SK-N-SH (cell line): Measurements from ENCODE around the gene TBC1D9B. TPM values are rescaled to one million over a fixed set of nuclear protein-coding genes. Genes with fewer than 3 reads are reported as not detected.

Experiments used
- CTCF ChIA-PET: fragments of 300-600, 350-600 bp; formaldehyde crosslinking; extraction: SDS; loops from one replicate; lab custom pipeline; 2021; lab: Yijun Ruan, JAX
- POLR2A ChIA-PET: fragments of 350-600 bp; sonication (Branson Sonifier 250); formaldehyde crosslinking; extraction: SDS; loops from one replicate; lab custom pipeline; 2020; ENCODE audit warnings: antibody characterized with exemption, inconsistent platforms; lab: Yijun Ruan, JAX
- DNase-seq: peaks from one replicate; pipeline ENCODE4 v3.0.0; 2012
- H2AFZ ChIP-seq: fragments of 200-600 bp; sonication (generic); 2 replicates; pipeline ENCODE4 v1.8.1; 2016; ENCODE audit warnings: antibody characterized with exemption, mild to moderate bottlenecking, low read depth
- H3F3A ChIP-seq: fragments of 200-600 bp; sonication (generic); replicated peaks from 2 replicates; pipeline ENCODE3; 2016; ENCODE audit warnings: antibody characterized with exemption, mild to moderate bottlenecking; ENCODE audit not compliant: insufficient read depth
- H3K27ac ChIP-seq, 2 experiments: fragments of 200-500 bp in 1 of 2; fragments of 200-600 bp in 1 of 2; sonication (Bioruptor generic) in 1 of 2; sonication (generic), shearing (Covaris generic) in 1 of 2; 2 replicates each; pipeline versions ENCODE4 v1.5.1 to v1.6.1; 2014 to 2016; ENCODE audit warnings: low read depth in 2 of 2, inconsistent platforms in 1 of 2, low read length in 1 of 2, mild to moderate bottlenecking in 1 of 2, mixed read lengths in 1 of 2
- H3K27me3 ChIP-seq: fragments of 200-600 bp; sonication (generic), shearing (Covaris generic); 2 replicates; pipeline ENCODE4 v1.6.1; 2016; ENCODE audit warnings: mixed run types; ENCODE audit not compliant: insufficient read depth
- H3K36me3 ChIP-seq, 2 experiments: fragments of 200-500 bp in 1 of 2; fragments of 200-600 bp in 1 of 2; sonication (Bioruptor generic) in 1 of 2; sonication (generic) in 1 of 2; replicated peaks in 1 of 2; 2 replicates each; pipeline versions ENCODE3 to v1.5.1; 2014 to 2016; ENCODE audit warnings: low read length in 1 of 2, mild to moderate bottlenecking in 1 of 2; ENCODE audit not compliant: insufficient read depth in 2 of 2, control insufficient read depth in 1 of 2
- H3K4me1 ChIP-seq, 2 experiments: fragments of 200-500 bp in 1 of 2; fragments of 200-600 bp in 1 of 2; sonication (Bioruptor generic) in 1 of 2; sonication (generic), shearing (Covaris generic) in 1 of 2; 2 replicates each; pipeline versions ENCODE4 v1.5.1 to v1.6.1; 2014 to 2016; ENCODE audit warnings: low read depth in 1 of 2, low read length in 1 of 2, mixed run types in 1 of 2; ENCODE audit not compliant: insufficient read depth in 2 of 2, control insufficient read depth in 1 of 2
- H3K4me2 ChIP-seq: fragments of 200-600 bp; sonication (generic), shearing (Covaris generic); 2 replicates; pipeline ENCODE4 v1.6.1; 2017; ENCODE audit warnings: mixed run types
- H3K4me3 ChIP-seq, 2 experiments: fragments of 200-500 bp in 1 of 2; fragments of 200-600 bp in 1 of 2; sonication (Bioruptor generic) in 1 of 2; sonication (generic), shearing (Covaris generic) in 1 of 2; 2 replicates each; pipeline versions ENCODE4 v1.5.1 to v1.8.1; 2014 to 2016; ENCODE audit warnings: low read depth in 2 of 2, inconsistent platforms in 1 of 2, low read length in 1 of 2, mild to moderate bottlenecking in 1 of 2, mixed read lengths in 1 of 2, moderate library complexity in 1 of 2
- H3K79me2 ChIP-seq: fragments of 200-600 bp; sonication (generic); 2 replicates; pipeline ENCODE4 v1.8.1; 2017; ENCODE audit warnings: mild to moderate bottlenecking; ENCODE audit not compliant: insufficient read depth
- H3K9ac ChIP-seq: fragments of 200-600 bp; sonication (generic); 2 replicates; pipeline ENCODE4 v1.6.1; 2017; ENCODE audit warnings: mixed run types
- H3K9me2 ChIP-seq: fragments of 200-600 bp; sonication (generic); 2 replicates; pipeline ENCODE4 v1.6.1; 2017; ENCODE audit warnings: mixed run types
- H3K9me3 ChIP-seq: fragments of 200-600 bp; sonication (generic); 2 replicates; pipeline ENCODE4 v1.6.1; 2017; ENCODE audit warnings: mixed run types, mild to moderate bottlenecking, moderate library complexity
- H4K20me1 ChIP-seq: fragments of 200-600 bp; sonication (generic); 2 replicates; pipeline ENCODE4 v1.6.1; 2017; ENCODE audit warnings: mild to moderate bottlenecking, mixed run types; ENCODE audit not compliant: insufficient read depth
- ELF1 ChIP-seq: IDR thresholded peaks from 2 replicates; pipeline ENCODE4 v1.4.0; 2012
- GATA2 ChIP-seq: sonication (generic); formaldehyde crosslinking; IDR thresholded peaks from 2 replicates; pipeline ENCODE4 v1.5.0; 2020; ENCODE audit warnings: mild to moderate bottlenecking, missing genetic modification reagents
- MXI1 ChIP-seq: IDR thresholded peaks from 2 replicates; pipeline ENCODE4 v1.6.1; 2012; ENCODE audit warnings: mild to moderate bottlenecking, low read depth, low read length, improper control_type of control experiment
- NFIC ChIP-seq: IDR thresholded peaks from 2 replicates; pipeline ENCODE4 v1.4.0; 2012; ENCODE audit warnings: borderline replicate concordance
- RAD21 ChIP-seq: IDR thresholded peaks from 2 replicates; pipeline ENCODE4 v1.6.1; 2012; ENCODE audit warnings: mild to moderate bottlenecking, low read length
- RCOR1 ChIP-seq: fragments of 150-350 bp; IDR thresholded peaks from 2 replicates; pipeline ENCODE4 v1.6.1; 2017; ENCODE audit warnings: antibody characterized with exemption, low read length
- SIN3A ChIP-seq: IDR thresholded peaks from 2 replicates; pipeline ENCODE4 v1.6.1; 2012; ENCODE audit warnings: low read depth, mild to moderate bottlenecking, low read length, moderate library complexity, borderline replicate concordance
- TEAD4 ChIP-seq: IDR thresholded peaks from 2 replicates; pipeline ENCODE4 v1.4.0; 2012; ENCODE audit warnings: mild to moderate bottlenecking, borderline replicate concordance; ENCODE audit not compliant: insufficient read depth
- WGBS: methylation state at CpG from one replicate; pipeline ENCODE4 v1.1.6; 2017; ENCODE audit warnings: low lambda C conversion rate; 5-methylcytosine and 5-hydroxymethylcytosine counted together
- polyA plus RNA-seq, 3 experiments: library from polyadenylated mRNA; depleted of rRNA; stranded (reverse); fragments of >200 nt; gene quantifications; 2 replicates each; pipeline ENCODE4 v1.2.3, GENCODE V29; 2012
- TF ChIP-seq, protein P1 (sequence below): IDR thresholded peaks from 2 replicates; pipeline ENCODE4 v1.6.1; 2012; ENCODE audit warnings: mild to moderate bottlenecking, low read depth, low read length, moderate library complexity
- TF ChIP-seq, protein P2 (sequence below): IDR thresholded peaks from 2 replicates; pipeline ENCODE4 v1.4.0; 2012; ENCODE audit warnings: low read depth
- TF ChIP-seq, protein P3 (sequence below): fragments of 200-600 bp; sonication (generic); IDR thresholded peaks from 2 replicates; pipeline ENCODE4 v1.6.1; 2017; ENCODE audit warnings: antibody characterized with exemption, mild to moderate bottlenecking, moderate library complexity
- TF ChIP-seq, protein P4 (sequence below): IDR thresholded peaks from 2 replicates; pipeline ENCODE4; 2012

Gene TBC1D9B
- polyA plus RNA-seq, 1 of the 3 experiments (the other 2 are of a cell fraction), result 75.6 TPM

DNA sequence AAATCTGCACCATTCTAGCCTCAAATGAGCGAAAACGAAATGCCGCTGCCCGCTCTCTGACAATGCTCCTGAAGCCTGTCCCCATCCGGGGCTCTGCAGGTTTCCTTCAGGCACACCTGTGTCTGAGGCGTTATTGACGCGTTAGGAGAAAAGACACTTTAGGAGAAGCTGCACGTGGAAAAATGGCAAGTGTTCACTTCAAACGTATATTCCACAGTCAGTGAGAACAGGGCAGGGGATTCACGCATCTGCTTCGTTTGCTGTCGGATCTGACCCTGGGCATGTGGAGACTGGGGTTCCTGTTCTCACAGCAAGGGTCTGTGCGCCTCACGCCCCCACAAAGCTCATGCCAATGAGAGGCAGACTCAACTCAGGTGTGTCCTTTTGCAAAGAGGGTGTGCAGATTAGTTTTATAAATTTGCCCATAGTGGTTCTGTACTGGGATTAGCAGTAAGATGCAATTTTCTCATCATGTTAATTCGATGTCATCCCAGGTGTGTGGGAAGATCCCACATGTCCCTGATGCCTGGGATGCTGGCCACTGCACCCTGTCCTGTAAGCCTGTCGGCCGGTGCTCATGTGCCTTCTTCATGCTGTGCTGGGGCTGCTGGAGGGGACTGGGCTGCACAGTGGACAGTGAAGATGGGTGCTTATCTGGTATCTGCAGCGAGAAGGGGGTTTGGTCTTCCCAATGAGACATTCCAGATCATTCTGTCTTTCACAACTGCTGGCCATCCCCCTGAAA lies 11.2 kb upstream of the TBC1D9B start:
- Histone ChIP-seq H3K4me3 (no peak overlapping the region), H3K4me2 (no peak overlapping the region), H3K9me3 (no peaks in the 10 kb centered on the region), H3K9ac (no peak overlapping the region), H2AFZ (no peak overlapping the region)
- WGBS, result 75% methylated on average over 17 of the region's 19 CpGs
- TF ChIP-seq TEAD4, result no peak
- TF ChIP-seq, all 33 proteins: peak for 0
- Histone ChIP-seq H3K9me2 (no peaks in the 10 kb centered on the region), H4K20me1 (no peaks in the 10 kb centered on the region), H3K27me3 (no peaks in the 10 kb centered on the region), H3K4me1 (no peaks in the 10 kb centered on the region), H3K79me2 (no peaks in the 10 kb centered on the region), H3K36me3 (no peaks in the 10 kb centered on the region), H3K27ac (no peak overlapping the region), H3F3A (no peaks in the 10 kb centered on the region)
- POLR2A ChIA-PET, result no interaction called here
- DNase-seq, result no peak
- CTCF ChIA-PET, result interaction anchor here (1.0 to 1.9 kb wide), 2 partner anchors 11 to 56 kb away, joined by 5 to 9 read pairs; no protein-coding TSS in a partner anchor

DNA sequence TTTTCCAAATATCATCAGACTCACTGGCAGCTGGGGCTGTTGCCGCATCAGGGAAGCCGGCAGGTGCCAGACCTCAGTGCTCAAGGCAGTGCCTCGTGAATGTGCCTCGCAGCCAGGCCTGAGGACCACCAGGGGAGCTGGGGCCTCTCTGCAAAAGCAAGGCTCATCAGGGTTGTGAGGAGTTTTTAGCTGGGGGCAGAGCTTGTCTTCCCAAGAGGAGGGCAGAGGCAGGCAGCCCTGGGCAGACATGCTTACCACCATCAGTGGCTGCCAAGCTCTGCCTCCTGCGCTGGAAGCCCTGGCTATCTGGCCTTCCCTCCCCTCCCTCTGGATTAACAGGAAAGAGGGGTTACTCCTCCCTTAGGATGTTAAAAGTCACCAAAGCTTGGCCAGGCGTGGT lies 8.8 kb upstream of the TBC1D9B start:
- POLR2A ChIA-PET, result no interaction called here
- 78% methylated on average over 4 of the region's 6 CpGs for WGBS
- CTCF ChIA-PET, result interaction anchor here (1.2 to 1.8 kb wide), 4 partner anchors 8 to 120 kb away, joined by 3 to 5 read pairs (median 4); no protein-coding TSS in a partner anchor

DNA sequence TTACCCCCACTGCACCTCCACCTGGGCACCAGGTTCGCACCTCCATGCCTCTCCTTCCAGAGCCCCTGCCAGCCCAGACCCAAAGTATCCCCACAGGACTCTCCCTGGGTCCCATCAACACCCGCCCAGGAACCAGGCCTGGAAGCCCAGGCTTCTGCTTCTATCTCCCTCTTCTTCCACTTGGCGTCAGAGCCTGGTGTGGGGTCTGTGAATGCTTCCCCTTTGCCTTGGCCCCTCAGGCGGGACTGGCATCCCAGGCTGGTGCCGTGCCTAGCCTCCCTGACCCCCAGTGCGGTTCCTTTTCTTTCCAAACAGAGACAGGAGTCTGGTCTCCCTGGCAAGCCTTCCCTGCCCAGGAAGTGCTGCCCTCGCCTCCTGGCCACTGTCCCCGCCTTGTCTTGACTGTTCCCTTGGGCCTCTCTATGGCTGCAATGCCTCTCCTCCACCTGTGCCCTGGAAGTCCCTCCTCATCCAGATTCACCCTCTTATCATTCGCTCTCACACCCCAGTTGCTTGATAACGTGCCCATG lies 7.8 kb upstream of the TBC1D9B start:
- Histone ChIP-seq H3F3A (no peaks in the 10 kb centered on the region), H3K27me3 (no peaks in the 10 kb centered on the region), H3K36me3 (no peaks in the 10 kb centered on the region), H3K27ac (no peak overlapping the region), H2AFZ (no peak overlapping the region), H3K9me3 (no peaks in the 10 kb centered on the region), H3K4me2 (no peak overlapping the region), H3K4me3 (no peak overlapping the region), H3K9me2 (no peaks in the 10 kb centered on the region), H3K79me2 (no peaks in the 10 kb centered on the region), H3K4me1 (no peaks in the 10 kb centered on the region), H3K9ac (no peak overlapping the region), H4K20me1 (no peaks in the 10 kb centered on the region)
- DNase-seq, result no peak
- ChIA-PET POLR2A (no interaction called here), CTCF (interaction anchor here (1.4 to 1.8 kb wide), 2 partner anchors 9 to 16 kb away, joined by 3 to 5 read pairs; no protein-coding TSS in a partner anchor)
- WGBS, result 67% methylated on average over 9 of the region's 10 CpGs
- TF ChIP-seq SIN3A (no peak), RCOR1 (no peak), GATA2 (CRISPR knock-in tag) (no peak)
- TF ChIP-seq, protein P1, sequence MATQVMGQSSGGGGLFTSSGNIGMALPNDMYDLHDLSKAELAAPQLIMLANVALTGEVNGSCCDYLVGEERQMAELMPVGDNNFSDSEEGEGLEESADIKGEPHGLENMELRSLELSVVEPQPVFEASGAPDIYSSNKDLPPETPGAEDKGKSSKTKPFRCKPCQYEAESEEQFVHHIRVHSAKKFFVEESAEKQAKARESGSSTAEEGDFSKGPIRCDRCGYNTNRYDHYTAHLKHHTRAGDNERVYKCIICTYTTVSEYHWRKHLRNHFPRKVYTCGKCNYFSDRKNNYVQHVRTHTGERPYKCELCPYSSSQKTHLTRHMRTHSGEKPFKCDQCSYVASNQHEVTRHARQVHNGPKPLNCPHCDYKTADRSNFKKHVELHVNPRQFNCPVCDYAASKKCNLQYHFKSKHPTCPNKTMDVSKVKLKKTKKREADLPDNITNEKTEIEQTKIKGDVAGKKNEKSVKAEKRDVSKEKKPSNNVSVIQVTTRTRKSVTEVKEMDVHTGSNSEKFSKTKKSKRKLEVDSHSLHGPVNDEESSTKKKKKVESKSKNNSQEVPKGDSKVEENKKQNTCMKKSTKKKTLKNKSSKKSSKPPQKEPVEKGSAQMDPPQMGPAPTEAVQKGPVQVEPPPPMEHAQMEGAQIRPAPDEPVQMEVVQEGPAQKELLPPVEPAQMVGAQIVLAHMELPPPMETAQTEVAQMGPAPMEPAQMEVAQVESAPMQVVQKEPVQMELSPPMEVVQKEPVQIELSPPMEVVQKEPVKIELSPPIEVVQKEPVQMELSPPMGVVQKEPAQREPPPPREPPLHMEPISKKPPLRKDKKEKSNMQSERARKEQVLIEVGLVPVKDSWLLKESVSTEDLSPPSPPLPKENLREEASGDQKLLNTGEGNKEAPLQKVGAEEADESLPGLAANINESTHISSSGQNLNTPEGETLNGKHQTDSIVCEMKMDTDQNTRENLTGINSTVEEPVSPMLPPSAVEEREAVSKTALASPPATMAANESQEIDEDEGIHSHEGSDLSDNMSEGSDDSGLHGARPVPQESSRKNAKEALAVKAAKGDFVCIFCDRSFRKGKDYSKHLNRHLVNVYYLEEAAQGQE, result no peak
- TF ChIP-seq, protein P2, sequence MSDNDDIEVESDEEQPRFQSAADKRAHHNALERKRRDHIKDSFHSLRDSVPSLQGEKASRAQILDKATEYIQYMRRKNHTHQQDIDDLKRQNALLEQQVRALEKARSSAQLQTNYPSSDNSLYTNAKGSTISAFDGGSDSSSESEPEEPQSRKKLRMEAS, result no peak
- TF ChIP-seq, protein P3, sequence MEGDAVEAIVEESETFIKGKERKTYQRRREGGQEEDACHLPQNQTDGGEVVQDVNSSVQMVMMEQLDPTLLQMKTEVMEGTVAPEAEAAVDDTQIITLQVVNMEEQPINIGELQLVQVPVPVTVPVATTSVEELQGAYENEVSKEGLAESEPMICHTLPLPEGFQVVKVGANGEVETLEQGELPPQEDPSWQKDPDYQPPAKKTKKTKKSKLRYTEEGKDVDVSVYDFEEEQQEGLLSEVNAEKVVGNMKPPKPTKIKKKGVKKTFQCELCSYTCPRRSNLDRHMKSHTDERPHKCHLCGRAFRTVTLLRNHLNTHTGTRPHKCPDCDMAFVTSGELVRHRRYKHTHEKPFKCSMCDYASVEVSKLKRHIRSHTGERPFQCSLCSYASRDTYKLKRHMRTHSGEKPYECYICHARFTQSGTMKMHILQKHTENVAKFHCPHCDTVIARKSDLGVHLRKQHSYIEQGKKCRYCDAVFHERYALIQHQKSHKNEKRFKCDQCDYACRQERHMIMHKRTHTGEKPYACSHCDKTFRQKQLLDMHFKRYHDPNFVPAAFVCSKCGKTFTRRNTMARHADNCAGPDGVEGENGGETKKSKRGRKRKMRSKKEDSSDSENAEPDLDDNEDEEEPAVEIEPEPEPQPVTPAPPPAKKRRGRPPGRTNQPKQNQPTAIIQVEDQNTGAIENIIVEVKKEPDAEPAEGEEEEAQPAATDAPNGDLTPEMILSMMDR, result no peak

More for the DNA sequence above, 8.8 kb upstream of the TBC1D9B start:
- no peaks in the 10 kb centered on the region for H3F3A ChIP-seq
- no peak overlapping the region for H3K4me3 ChIP-seq
- no peak overlapping the region for H2AFZ ChIP-seq
- H3K36me3 ChIP-seq, result no peaks in the 10 kb centered on the region
- H3K9me2 ChIP-seq, result no peaks in the 10 kb centered on the region
- H3K9me3 ChIP-seq, result no peaks in the 10 kb centered on the region
- TF ChIP-seq RAD21 (no peak), ELF1 (no peak), MXI1 (no peak), NFIC (no peak)
- TF ChIP-seq, protein P4, sequence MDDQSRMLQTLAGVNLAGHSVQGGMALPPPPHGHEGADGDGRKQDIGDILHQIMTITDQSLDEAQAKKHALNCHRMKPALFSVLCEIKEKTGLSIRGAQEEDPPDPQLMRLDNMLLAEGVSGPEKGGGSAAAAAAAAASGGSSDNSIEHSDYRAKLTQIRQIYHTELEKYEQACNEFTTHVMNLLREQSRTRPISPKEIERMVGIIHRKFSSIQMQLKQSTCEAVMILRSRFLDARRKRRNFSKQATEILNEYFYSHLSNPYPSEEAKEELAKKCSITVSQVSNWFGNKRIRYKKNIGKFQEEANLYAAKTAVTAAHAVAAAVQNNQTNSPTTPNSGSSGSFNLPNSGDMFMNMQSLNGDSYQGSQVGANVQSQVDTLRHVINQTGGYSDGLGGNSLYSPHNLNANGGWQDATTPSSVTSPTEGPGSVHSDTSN, result no peak
- H3K27ac ChIP-seq, result no peak overlapping the region
- H3K79me2 ChIP-seq, result no peaks in the 10 kb centered on the region
- H3K4me2 ChIP-seq, result no peak overlapping the region
- no peak overlapping the region for H3K9ac ChIP-seq
- no peaks in the 10 kb centered on the region for H3K27me3 ChIP-seq
- H3K4me1 ChIP-seq, result no peaks in the 10 kb centered on the region
- no peak for DNase-seq
- no peaks in the 10 kb centered on the region for H4K20me1 ChIP-seq
